Measurements from ENCODE around the gene RAP1GAP2.

- no peak for TF ChIP-seq CTCF (conservative IDR thresholded peaks at IDR 0.05 in 1 of 2, IDR thresholded peaks at IDR 0.05 in 1 of 2; ENCODE audit: extremely low read depth in 1 of 2, insufficient read depth in 1 of 2, low read depth in 1 of 2, low read length in 2 of 2)
- no peak for TF ChIP-seq EZH2 (IDR thresholded peaks at IDR 0.05; ENCODE audit: borderline replicate concordance, low read length)
Observed at GRCh38 chr17:2862197-2862596, 66.0 kb downstream of the RAP1GAP2 start.

All from mammary epithelial cell (primary cell).